ENCODE data around the gene WDR64. TPM values are rescaled to one million over a fixed set of nuclear protein-coding genes. Genes with fewer than 3 reads are reported as not detected.
"Not testable (repeated sequence)": the region's sequence is repeated elsewhere in the genome, so short reads cannot be mapped to it uniquely, and the experiment has no call there.

The WDR64 gene
- total RNA-seq, 1 experiment from 2014 or later: not detected

DNA sequence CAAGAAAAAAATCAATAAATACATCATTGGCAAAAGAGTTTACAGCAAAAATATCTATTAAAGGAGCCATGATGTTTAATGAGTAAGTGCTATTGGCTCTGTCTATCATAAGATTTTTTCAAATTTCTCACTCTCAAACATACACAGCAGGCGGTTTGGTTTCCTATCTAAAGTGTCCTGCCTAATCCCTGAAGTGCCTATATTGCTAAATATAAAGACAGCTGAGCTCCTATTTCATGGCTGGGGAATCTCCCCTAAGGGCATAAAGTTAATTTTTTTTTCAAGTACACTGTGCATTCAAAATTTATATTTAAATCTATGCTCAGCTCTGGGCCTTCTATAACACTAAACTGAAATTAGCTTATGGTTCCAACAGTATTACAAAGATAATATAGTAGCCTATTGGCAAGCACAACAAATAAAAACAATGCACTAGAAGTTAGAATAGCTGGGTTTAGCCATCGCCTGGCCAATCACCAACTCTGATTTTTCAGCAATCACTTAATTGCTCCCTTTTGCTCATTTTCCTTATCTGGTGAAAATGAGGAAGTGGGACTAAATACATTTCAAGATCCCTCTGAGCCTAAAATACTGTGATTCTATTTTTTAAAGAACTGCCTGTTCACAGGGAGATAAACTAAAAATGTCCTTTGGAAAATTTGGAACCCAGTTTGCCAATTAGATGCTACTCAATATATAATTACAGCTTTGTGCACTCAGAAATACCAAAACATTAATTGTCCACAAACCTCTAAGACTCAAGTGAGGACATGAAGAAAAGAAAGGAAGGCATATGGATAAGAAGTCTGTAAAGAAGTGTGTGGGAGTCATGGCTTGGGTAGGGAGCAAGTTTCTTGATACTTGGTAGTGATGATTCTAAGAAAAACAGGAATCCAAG is 62.5 kb downstream of the WDR64 start:
- Histone ChIP-seq H3K36me3 (no peaks in the 10 kb centered on the region), H3K9me3 (replicated peaks) (no peaks in the 10 kb centered on the region)
- DNase-seq: no peak

DNA sequence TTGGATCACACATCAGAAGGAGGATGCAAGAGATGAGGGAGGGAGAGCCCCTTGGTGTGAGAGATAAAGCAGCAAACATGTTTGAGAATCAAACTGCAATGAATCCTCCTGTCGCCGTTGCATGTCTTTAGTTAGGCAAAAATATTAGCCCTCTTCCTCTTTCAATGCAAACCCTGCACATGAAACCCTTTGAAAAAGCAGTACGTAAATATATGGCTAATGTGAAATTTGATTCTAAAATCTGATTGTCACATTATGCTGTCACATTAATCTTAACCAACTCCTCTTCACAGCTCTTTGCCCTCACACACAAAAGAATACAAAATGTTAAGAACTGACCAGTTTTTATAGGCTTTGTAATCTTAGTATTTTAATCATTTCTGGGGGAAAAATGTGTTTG is 63.4 kb downstream of the WDR64 start:
- Histone ChIP-seq H3K9me3 (replicated peaks) (no peaks in the 10 kb centered on the region), H3K36me3 (no peaks in the 10 kb centered on the region), H3K4me3 (no peak overlapping the region), H3K27me3 (no peaks in the 10 kb centered on the region), H3K4me1 (no peaks in the 10 kb centered on the region), H3K27ac (no peak overlapping the region)
- no peak for DNase-seq

More for the DNA sequence above, 62.5 kb downstream of the WDR64 start:
- no peak overlapping the region for H3K4me3 ChIP-seq
- no peaks in the 10 kb centered on the region for H3K4me1 ChIP-seq
- H3K27ac ChIP-seq: no peak overlapping the region
- no peaks in the 10 kb centered on the region for H3K27me3 ChIP-seq

DNA sequence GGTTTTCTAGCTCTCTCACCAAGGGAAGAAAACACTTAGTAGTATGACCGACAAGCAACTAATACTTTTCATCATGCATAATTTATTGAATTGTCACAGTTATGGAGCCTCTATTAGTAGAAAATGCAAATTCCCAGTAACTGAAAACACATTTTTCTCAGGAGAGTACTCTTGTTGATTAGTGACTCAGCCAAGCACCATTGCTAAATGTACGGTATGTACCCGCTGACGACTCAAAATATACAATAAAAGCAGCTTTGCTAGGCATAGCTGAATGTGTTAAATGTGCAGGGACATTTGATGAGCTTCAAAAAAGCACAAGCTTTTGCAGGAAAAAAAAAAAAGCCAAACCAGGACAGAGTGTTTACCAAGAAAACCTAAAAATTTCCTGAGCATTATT is 63.9 kb downstream of the WDR64 start:
- Histone ChIP-seq H3K27ac (no peak overlapping the region), H3K36me3 (no peaks in the 10 kb centered on the region), H3K4me3 (no peak overlapping the region), H3K9me3 (replicated peaks) (no peaks in the 10 kb centered on the region), H3K27me3 (no peaks in the 10 kb centered on the region), H3K4me1 (no peaks in the 10 kb centered on the region)
- no peak for DNase-seq

DNA sequence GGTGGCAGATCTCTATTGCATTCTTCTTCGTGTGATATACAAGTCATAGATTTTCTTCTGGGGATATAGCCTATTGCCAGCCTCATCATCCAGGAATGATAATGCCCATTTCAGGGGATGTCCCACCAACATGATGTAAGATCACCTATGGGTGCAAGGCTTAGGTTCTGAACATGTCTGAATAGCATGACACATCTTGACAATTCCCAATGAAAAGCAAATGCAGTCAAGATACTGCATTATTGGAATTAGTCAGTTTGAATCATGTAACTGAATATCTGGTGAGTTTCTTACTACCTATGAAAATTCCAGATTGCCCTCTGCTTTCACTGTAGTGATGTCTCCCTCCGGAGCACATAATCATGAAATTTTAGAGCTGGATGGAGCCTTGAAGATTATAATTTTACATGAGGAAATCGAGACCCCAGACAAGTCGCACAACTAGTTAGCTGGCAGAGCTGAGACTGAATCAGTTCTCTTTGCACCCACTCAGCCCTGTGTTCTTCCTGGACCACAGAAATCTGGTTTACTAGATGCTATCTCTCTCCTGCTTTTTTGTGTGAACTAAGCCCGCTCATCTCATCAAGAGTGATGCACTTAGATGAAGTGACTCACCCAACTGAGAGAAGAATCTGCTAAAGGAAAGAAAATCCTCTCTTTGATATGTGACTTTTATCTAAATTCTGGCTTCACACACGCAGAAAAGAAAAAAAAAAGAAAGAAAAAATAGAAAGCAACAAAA is 65.0 kb downstream of the WDR64 start:
- no peaks in the 10 kb centered on the region for H3K4me1 ChIP-seq
- no peaks in the 10 kb centered on the region for H3K9me3 ChIP-seq (replicated peaks)
- no peak for DNase-seq
- H3K27me3 ChIP-seq: no peaks in the 10 kb centered on the region
- no peak overlapping the region for H3K4me3 ChIP-seq
- H3K36me3 ChIP-seq: no peaks in the 10 kb centered on the region
- no peak overlapping the region for H3K27ac ChIP-seq

DNA sequence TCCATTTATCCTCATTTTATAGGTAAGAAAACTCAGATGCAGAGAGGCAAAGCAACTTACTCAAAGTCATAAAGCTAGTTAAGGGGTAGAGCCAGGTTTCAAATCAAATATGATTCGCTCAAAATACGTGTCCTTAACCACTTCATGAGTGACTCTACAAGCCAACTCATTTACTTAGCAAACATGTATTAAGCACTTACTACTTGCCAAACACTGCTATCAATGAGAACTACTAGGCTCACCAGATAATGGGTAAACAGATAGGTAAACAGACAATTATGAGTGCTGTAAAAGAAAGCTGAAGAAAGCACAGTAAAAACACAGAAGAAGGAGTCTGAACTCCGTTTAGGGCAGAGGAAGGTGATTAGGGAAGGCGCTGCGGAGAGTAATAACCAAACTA is 65.9 kb downstream of the WDR64 start:
- Histone ChIP-seq H3K27me3 (no peaks in the 10 kb centered on the region), H3K4me1 (no peaks in the 10 kb centered on the region), H3K9me3 (replicated peaks) (no peaks in the 10 kb centered on the region), H3K4me3 (no peak overlapping the region), H3K36me3 (no peaks in the 10 kb centered on the region), H3K27ac (no peak overlapping the region)
- DNase-seq: no peak

DNA sequence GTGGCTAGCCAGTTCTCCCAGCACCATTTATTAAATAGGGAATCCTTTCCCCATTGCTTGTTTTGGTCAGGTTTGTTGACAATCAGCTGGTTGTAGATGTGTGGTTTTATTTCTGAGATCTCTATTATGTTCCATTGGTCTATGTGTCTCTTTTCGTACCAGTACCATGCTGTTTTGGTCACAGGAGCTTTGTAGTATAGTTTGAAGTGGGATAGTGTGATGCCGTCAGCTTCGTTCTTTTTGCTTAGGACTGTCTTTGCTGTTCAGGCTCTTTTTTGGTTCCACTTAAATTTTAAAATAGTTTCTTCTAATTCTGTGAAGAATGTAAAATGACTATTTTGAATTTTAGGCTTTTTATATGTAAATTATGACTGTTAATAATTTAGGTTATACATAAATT is 68.9 kb downstream of the WDR64 start:
- Histone ChIP-seq H3K4me3 (no peak overlapping the region), H3K9me3 (replicated peaks) (no peaks in the 10 kb centered on the region), H3K36me3 (no peaks in the 10 kb centered on the region), H3K4me1 (no peaks in the 10 kb centered on the region), H3K27ac (no peak overlapping the region), H3K27me3 (no peaks in the 10 kb centered on the region)
- DNase-seq: no peak

DNA sequence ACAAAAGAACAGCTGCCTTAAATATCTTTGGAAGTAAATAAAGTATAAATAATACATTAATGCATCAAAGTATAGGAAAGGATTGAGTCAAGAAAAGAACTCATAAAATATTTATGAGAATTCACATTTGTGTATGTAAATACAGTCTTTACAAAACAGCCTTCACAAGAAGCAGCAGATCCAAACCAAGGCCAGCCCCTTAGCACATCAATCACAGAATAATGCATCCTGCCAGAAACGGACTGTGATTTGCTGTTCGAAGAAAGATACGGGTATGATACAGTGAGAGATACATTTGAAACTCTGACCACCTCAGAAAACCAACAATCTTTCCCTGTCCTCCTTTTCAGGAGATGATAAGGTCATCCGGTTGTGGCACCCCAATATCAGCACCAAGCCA is 70.9 kb downstream of the WDR64 start:
- H3K4me3 ChIP-seq: no peak overlapping the region
- no peaks in the 10 kb centered on the region for H3K27me3 ChIP-seq
- no peaks in the 10 kb centered on the region for H3K4me1 ChIP-seq
- H3K9me3 ChIP-seq (replicated peaks): no peaks in the 10 kb centered on the region
- H3K36me3 ChIP-seq: no peaks in the 10 kb centered on the region
- no peak overlapping the region for H3K27ac ChIP-seq
- no peak for DNase-seq

DNA sequence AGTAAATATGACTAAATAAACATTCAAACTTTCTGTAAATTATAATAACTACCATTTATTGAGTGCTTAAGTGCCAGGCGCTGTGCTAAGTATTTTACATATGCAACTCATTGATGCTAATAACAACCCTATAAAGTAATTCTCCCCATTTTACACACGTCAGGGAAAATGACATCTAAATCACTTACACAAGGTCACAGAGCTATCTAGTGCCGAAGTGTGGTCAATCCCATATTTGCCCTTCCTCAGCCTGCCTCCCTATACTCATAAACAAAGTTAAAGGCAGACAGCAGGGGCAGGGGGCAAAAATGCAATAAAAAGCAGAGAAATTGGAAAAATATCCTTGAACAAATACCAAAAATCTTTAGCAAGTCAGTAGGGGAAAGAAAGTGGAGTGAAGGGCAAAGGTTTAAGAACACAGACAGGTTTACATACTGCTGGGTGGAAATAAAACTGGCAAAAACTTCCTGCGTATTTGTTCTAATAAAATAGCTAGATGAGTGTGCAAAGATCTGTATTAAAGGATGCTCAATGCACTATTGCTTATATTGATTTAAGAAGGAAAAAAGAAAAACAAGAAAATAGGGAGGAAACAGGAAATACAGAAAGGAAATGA is 72.8 kb downstream of the WDR64 start:
- H3K9me3 ChIP-seq (replicated peaks): no peaks in the 10 kb centered on the region
- no peak overlapping the region for H3K4me3 ChIP-seq
- no peaks in the 10 kb centered on the region for H3K36me3 ChIP-seq
- no peak overlapping the region for H3K27ac ChIP-seq
- H3K4me1 ChIP-seq: no peaks in the 10 kb centered on the region
- DNase-seq: no peak
- no peaks in the 10 kb centered on the region for H3K27me3 ChIP-seq

DNA sequence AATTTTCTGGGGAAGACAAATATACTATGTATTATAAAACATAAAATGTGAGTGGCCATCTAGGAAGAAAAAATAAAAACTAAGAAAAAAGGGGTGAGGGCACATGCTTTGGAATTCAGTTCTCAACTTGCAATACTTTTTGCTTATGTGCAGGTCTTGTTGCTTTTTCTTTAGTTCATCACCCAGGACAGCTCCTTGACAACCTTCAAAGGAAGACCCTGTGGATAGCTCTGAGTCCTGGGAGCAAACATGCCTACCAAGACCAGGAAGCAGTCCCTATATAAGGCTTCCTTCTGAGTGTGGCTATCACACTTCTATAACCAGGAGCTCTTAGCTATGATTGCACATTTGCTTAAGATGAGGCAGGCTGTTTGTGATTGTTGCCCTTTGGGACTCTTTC is 78.0 kb downstream of the WDR64 start:
- H3K27me3 ChIP-seq: no peaks in the 10 kb centered on the region; the same call in 1 of the 2 replicates
- H3K4me3 ChIP-seq: no peak overlapping the region

DNA sequence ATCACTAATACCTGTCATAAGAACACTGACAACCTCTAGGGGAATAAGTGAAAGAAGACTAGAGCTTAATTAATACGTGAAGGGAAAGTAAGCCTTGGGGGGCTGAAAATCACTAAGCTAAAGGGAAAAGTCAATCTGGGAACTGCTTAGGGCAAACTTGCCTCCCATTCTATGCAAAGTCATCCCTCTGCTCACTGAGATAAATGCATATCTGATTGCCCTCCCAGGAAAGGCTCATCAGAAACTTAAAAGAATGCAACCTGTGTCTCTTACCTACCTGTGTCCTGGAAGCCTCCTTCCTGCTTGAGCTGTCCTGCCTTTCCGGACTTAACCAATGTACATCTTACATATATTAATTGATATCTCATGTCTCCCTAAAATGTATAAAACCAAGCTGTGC is 81.8 kb downstream of the WDR64 start:
- H3K27me3 ChIP-seq: no peaks in the 10 kb centered on the region; the same call in 1 of the 2 replicates
- H3K4me1 ChIP-seq: no peaks in the 10 kb centered on the region
- no peaks in the 10 kb centered on the region for H3K36me3 ChIP-seq
- no peak overlapping the region for H3K4me3 ChIP-seq
- H3K9me3 ChIP-seq (replicated peaks): no peaks in the 10 kb centered on the region
- no peak overlapping the region for H3K27ac ChIP-seq
- DNase-seq: no peak

More for the DNA sequence above, 78.0 kb downstream of the WDR64 start:
- Histone ChIP-seq H3K36me3 (no peaks in the 10 kb centered on the region), H3K4me1 (no peaks in the 10 kb centered on the region), H3K9me3 (replicated peaks) (no peaks in the 10 kb centered on the region), H3K27ac (no peak overlapping the region)
- DNase-seq: no peak

DNA sequence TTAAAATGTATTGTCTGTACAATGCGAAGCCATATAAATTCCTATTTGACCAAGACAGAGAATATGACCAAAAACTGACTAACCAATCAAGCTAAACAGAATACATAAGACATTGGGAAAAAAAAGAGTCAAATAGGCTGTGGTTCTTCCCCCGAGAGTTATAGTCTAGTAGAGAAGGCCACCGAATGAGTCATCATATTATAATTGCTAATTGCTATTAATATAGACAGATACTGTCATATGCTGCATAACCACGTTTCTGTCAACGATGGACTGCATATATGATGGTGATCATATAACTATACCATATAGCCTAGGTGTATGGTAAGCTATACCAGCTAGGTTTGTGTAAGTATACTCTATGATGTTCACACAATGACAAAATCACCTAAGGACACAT is 82.5 kb downstream of the WDR64 start:
- no peaks in the 10 kb centered on the region for H3K36me3 ChIP-seq
- no peak for DNase-seq
- no peaks in the 10 kb centered on the region for H3K4me1 ChIP-seq
- H3K27me3 ChIP-seq: no peaks in the 10 kb centered on the region; the same call in none of the 2 replicates
- H3K27ac ChIP-seq: no peak overlapping the region
- H3K9me3 ChIP-seq (replicated peaks): no peaks in the 10 kb centered on the region
- no peak overlapping the region for H3K4me3 ChIP-seq

DNA sequence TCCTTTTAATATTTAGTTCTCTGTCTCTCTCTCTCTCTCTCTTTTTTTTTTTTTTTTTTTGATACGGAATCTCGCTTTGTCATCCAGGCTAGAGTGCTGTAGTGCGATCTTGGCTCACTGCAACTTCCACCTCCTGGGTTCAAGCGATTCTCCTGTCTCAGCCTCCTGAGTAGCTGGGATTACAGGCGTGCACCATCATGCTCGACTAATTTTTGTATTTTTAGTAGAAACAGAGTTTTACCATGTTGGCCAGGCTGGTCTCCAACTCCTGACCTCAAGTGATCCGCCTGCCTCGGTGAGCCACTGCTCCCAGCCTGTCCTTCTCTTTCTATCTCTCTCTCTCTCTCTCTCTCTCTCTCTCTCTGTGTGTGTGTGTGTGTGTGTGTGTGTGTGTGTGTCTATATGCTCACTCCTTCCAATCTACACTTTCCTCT is 83.4 kb downstream of the WDR64 start:
- not testable (repeated sequence) for H3K36me3 ChIP-seq; H3K27me3 ChIP-seq; DNase-seq; H3K4me3 ChIP-seq; H3K9me3 ChIP-seq (replicated peaks); H3K4me1 ChIP-seq; H3K27ac ChIP-seq

DNA sequence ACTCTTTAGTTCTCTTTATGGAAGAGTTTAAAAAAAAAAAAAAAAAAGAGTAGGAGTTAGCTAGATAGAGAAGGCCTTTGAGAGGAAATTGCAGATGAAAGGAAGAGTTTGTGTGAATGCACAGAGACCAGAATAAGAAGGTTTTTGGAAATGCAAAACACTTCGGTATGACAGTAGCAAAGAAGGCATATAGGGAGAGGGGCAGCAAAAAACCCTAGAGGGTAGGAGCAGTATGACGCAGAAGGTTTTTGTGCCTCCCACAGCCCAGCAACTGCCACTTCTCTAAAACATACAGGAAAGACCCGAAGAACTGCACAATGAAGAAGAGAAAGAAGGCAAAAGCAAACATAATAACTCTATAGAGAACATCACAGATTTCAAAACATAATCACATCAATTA is 84.3 kb downstream of the WDR64 start:
- Histone ChIP-seq H3K4me3 (no peak overlapping the region), H3K9me3 (replicated peaks) (no peaks in the 10 kb centered on the region), H3K4me1 (no peaks in the 10 kb centered on the region), H3K27ac (no peak overlapping the region), H3K27me3 (peaks cover 7% of the 10 kb centered on the region), H3K36me3 (no peaks in the 10 kb centered on the region)
- DNase-seq: no peak

DNA sequence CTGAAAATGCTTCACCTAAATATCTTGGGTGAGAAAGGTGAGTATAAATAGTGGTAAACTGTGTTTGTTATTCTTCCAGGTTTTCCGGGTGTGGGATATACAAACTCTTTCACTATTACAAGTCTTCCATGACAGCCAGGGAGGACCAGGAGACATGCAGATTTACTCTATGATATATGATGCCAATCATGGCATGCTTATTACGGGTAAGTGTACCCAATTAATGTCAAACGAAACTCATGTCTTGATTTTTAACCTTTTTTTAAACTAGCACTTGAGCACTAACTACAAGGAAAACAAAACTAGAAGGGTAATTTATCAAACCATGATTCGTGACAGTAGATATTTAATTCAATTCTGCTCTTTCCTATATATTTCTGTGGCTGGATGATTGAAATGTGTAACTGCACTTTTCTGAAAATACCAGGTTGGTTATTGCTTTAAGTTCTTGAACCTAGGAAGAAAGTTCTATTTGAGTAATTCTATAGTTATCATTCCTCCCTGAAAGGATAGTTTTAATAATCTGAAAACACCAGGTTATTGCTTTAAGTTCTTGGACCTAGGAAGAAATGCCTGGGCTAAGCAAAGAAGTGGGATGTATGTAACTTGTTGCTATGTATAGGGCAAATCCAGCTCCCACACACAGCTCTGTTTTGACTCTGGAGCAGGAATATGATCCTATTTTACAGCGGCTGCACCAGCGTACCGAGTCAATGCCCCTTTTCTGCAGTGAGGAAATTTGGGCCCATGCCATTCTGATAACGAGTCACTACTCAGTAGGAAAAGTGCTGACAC is 86.4 kb downstream of the WDR64 start:
- DNase-seq: no peak
- no peak overlapping the region for H3K27ac ChIP-seq
- no peaks in the 10 kb centered on the region for H3K9me3 ChIP-seq (replicated peaks)
- peaks cover 10% of the 10 kb centered on the region for H3K27me3 ChIP-seq
- H3K36me3 ChIP-seq: no peaks in the 10 kb centered on the region
- H3K4me1 ChIP-seq: no peaks in the 10 kb centered on the region
- no peak overlapping the region for H3K4me3 ChIP-seq

Data from SJCRH30 (cell line).